ENCODE results near the gene RHBG. TPM values are rescaled to one million over a fixed set of nuclear protein-coding genes. Genes with fewer than 3 reads are reported as not detected.

Gene RHBG
- total RNA-seq, 3 donors from 2014 or later (not counting 1 experiment from before 2014, with no cell fraction given): not detected

- Histone ChIP-seq H3K27ac (ENCODE audit: low read length) (no peak overlapping the region), H3K9me3 (ENCODE audit: control insufficient read depth, insufficient read depth, low read length) (no peaks in the 10 kb centered on the region), H3K4me3 (ENCODE audit: low read length) (no peak overlapping the region), H3K36me3 (ENCODE audit: control insufficient read depth, insufficient read depth, low read length) (no peaks in the 10 kb centered on the region), H3K27me3 (ENCODE audit: control insufficient read depth, insufficient read depth, low read length) (peaks cover 6% of the 10 kb centered on the region), H3K4me1 (ENCODE audit: control insufficient read depth, insufficient read depth, low read length) (peaks cover 9% of the 10 kb centered on the region)
- no peak overlapping the region for H3K27ac Mint-ChIP-seq
- peaks cover 8 to 12% of the 10 kb centered on the region in 2 donors for H3K27me3 Mint-ChIP-seq (ENCODE audit: low read depth in 2 of 2)
- ATAC-seq (no peak), DNase-seq (no peak)
- peaks cover 8% of the 10 kb centered on the region in 2 donors for H3K4me1 Mint-ChIP-seq
- no peak for TF ChIP-seq CTCF (IDR thresholded peaks at IDR 0.05)
- H3K36me3 Mint-ChIP-seq: no peaks in the 10 kb centered on the region
- H3K9me3 Mint-ChIP-seq: no peaks in the 10 kb centered on the region
- 69% methylated on average over 7 of the region's 7 CpGs for WGBS (ENCODE audit: insufficient coverage)
- H3K4me3 Mint-ChIP-seq: no peak overlapping the region
- intact Hi-C loops (cut with micrococcal nuclease): no loop called here
Measured at GRCh38 chr1:156382561-156382960, 13.6 kb downstream of the RHBG start.

- peaks cover 6% of the 10 kb centered on the region for H3K27me3 ChIP-seq (ENCODE audit: control insufficient read depth, insufficient read depth, low read length)
- Mint-ChIP-seq H3K4me1 (peaks cover 8% of the 10 kb centered on the region in 2 donors), H3K36me3 (no peaks in the 10 kb centered on the region), H3K4me3 (no peak overlapping the region), H3K27ac (no peak overlapping the region), H3K9me3 (no peaks in the 10 kb centered on the region), H3K27me3 (ENCODE audit: low read depth in 2 of 2) (peaks cover 8 to 15% of the 10 kb centered on the region in 2 donors)
- peaks cover 9% of the 10 kb centered on the region for H3K4me1 ChIP-seq (ENCODE audit: control insufficient read depth, insufficient read depth, low read length)
- DNase-seq: peak in 1 of 2 donors; percentile 76
- 58% methylated on average over 9 of the region's 9 CpGs for WGBS (ENCODE audit: insufficient coverage)
- peak; percentile 47 for TF ChIP-seq CTCF (IDR thresholded peaks at IDR 0.05)
- no peaks in the 10 kb centered on the region for H3K36me3 ChIP-seq (ENCODE audit: control insufficient read depth, insufficient read depth, low read length)
- no peaks in the 10 kb centered on the region for H3K9me3 ChIP-seq (ENCODE audit: control insufficient read depth, insufficient read depth, low read length)
- intact Hi-C loops (cut with micrococcal nuclease): no loop called here
- peak; percentile 67 to 88 (median 87) for ATAC-seq
- no peak overlapping the region for H3K27ac ChIP-seq (ENCODE audit: low read length)
- H3K4me3 ChIP-seq (ENCODE audit: low read length): no peak overlapping the region
Measured at GRCh38 chr1:156383023-156383422, 14.0 kb downstream of the RHBG start.

- no peak for ATAC-seq
- TF ChIP-seq CTCF (IDR thresholded peaks at IDR 0.05): no peak
- no peak overlapping the region for H3K4me3 ChIP-seq (ENCODE audit: low read length)
- intact Hi-C loops (cut with micrococcal nuclease): no loop called here
- H3K27me3 ChIP-seq (ENCODE audit: control insufficient read depth, insufficient read depth, low read length): peaks cover 8% of the 10 kb centered on the region
- H3K27me3 Mint-ChIP-seq (ENCODE audit: low read depth in 2 of 2): peaks cover 12 to 19% of the 10 kb centered on the region in 2 donors
- no peak for DNase-seq
- no peaks in the 10 kb centered on the region for H3K36me3 ChIP-seq (ENCODE audit: control insufficient read depth, insufficient read depth, low read length)
- no peak overlapping the region for H3K27ac Mint-ChIP-seq
- no peak overlapping the region for H3K4me3 Mint-ChIP-seq
- H3K36me3 Mint-ChIP-seq: no peaks in the 10 kb centered on the region
- no peaks in the 10 kb centered on the region for H3K9me3 Mint-ChIP-seq
- H3K9me3 ChIP-seq (ENCODE audit: control insufficient read depth, insufficient read depth, low read length): no peaks in the 10 kb centered on the region
- H3K27ac ChIP-seq (ENCODE audit: low read length): no peak overlapping the region
- peaks cover 8% of the 10 kb centered on the region in 2 donors for H3K4me1 Mint-ChIP-seq
- peaks cover 9% of the 10 kb centered on the region for H3K4me1 ChIP-seq (ENCODE audit: control insufficient read depth, insufficient read depth, low read length)
- 17% methylated on average over 3 of the region's 3 CpGs for WGBS (ENCODE audit: insufficient coverage)
Measured at GRCh38 chr1:156384007-156384406, 15.0 kb downstream of the RHBG start.

- TF ChIP-seq CTCF (IDR thresholded peaks at IDR 0.05): no peak
- H3K27me3 Mint-ChIP-seq (ENCODE audit: low read depth in 2 of 2): peaks cover 18 to 25% of the 10 kb centered on the region in 2 donors
- Histone ChIP-seq H3K36me3 (ENCODE audit: control insufficient read depth, insufficient read depth, low read length) (no peaks in the 10 kb centered on the region), H3K4me3 (ENCODE audit: low read length) (no peak overlapping the region), H3K4me1 (ENCODE audit: control insufficient read depth, insufficient read depth, low read length) (peaks cover 9% of the 10 kb centered on the region), H3K27ac (ENCODE audit: low read length) (no peak overlapping the region), H3K27me3 (ENCODE audit: control insufficient read depth, insufficient read depth, low read length) (peaks cover 11% of the 10 kb centered on the region), H3K9me3 (ENCODE audit: control insufficient read depth, insufficient read depth, low read length) (no peaks in the 10 kb centered on the region)
- DNase-seq: no peak
- ATAC-seq: no peak
- no peaks in the 10 kb centered on the region for H3K9me3 Mint-ChIP-seq
- H3K4me1 Mint-ChIP-seq: peaks cover 8% of the 10 kb centered on the region in 2 donors
- H3K36me3 Mint-ChIP-seq: no peaks in the 10 kb centered on the region
- intact Hi-C loops (cut with micrococcal nuclease): loop anchor here (1.0 kb wide), 2 partner anchors 61 to 224 kb away; no protein-coding TSS in a partner anchor
- WGBS (ENCODE audit: insufficient coverage): 95% methylated on average over 5 of the region's 5 CpGs
- no peak overlapping the region for H3K4me3 Mint-ChIP-seq
- no peak overlapping the region for H3K27ac Mint-ChIP-seq
Measured at GRCh38 chr1:156384658-156385057, 15.6 kb downstream of the RHBG start.
